GM18498 (cell line): ENCODE data around the gene RTP4.
A peak's percentile ranks its signal among the peaks of the same experiment; 100 is the strongest.
"Not testable (repeated sequence)": the region's sequence is repeated elsewhere in the genome, so short reads cannot be mapped to it uniquely, and the experiment has no call there.

Experiments used
- ATAC-seq: cut with Tn5 transposase; IDR thresholded peaks from one replicate; pipeline ENCODE4 v1.9.1; 2021; ENCODE audit warnings: mild to moderate bottlenecking, moderate library complexity; ENCODE audit not compliant: unreplicated experiment

The RTP4 gene

DNA sequence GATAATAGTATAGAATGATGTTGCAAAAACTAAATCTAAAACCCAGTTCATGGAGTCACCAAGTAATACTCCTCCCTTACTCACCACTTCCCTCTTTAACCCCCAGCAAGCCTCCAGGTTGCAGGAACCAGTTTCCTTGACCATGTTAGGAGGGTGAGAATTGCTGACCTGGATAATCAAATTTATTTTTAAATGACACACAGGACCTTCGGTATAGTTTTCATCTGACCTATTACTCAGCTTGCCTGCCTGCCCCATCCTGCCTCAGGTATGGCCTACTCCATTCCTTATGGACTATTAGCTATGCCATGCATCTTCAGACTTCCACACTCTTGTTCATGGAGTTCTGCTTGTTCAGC is 883 bp downstream of the RTP4 start:
- ATAC-seq: peak; percentile 41

- ATAC-seq: no peak
Measured at GRCh38 chr3:187370051-187370450, 1.9 kb downstream of the RTP4 start.

DNA sequence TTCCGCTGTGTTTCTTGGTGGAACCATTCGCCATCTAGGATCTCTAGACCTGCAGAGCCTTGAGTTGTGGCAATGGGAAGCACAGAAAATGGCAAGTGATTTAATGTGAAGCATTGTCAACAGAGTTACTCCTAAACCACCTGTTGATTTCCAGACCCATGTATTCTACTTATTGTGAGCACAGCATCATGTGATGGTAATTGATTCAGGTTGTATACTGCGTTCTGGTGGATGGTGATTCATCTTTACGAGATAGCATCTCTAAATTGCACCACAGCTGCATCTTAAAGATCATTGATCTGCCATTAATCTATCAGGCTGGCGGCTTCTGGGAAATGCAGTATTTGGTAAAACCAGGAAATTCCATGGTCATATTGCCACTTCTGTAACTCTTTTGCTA is 7.4 kb downstream of the RTP4 start:
- ATAC-seq: no peak

- no peak for ATAC-seq
Measured at GRCh38 chr3:187377842-187378241, 9.7 kb downstream of the RTP4 start.

DNA sequence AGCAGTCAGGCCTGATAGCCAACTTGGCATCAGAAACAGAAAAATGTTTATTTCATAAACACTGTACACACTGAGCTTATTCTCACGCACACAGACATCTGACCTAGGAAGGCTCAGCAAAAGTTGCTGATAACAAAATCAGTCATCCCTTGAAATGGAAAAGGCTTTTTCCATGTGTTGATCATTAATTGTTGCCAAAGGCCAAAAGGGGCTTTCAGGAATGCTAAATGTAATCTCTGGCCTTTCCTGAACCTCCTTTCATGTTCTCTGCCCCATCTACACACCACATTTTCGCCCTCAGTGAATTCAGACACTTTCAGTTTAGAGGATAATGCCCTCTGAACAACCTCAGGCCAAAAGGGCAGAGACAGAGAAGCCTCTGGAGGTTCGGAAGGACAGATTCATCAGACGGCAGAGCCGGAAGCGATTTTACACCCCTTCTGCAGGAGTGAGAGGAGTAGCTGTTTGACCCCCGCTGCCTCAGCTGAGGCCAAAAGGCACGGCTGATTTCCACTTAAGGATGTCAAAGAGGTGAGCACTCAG is 14.5 kb downstream of the RTP4 start:
- no peak for ATAC-seq

GRCh38 chr3:187383246-187383645 is 15.1 kb downstream of the RTP4 start:
- no peak for ATAC-seq

GRCh38 chr3:187385296-187385695 is 17.1 kb downstream of the RTP4 start:
- no peak for ATAC-seq

GRCh38 chr3:187396661-187397060 is 28.5 kb downstream of the RTP4 start:
- no peak for ATAC-seq

DNA sequence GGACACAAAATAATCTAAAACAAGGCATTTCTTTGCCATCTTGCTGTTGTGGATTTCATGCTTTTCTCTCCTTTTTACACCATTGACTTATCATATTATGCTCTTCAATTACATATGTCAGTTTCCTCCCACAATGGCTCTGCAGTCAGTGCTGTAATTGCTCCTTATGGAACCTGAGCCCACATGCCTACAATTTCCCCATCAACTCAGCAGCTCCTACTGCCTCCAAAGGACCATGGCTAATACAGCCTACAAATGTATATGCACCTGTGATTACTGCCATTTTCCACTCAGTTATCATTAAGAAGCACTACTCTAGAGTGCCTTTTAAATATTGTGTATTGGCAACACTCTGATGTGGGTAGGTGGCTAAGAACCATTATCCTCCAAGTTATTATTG is 30.8 kb downstream of the RTP4 start:
- no peak for ATAC-seq

- ATAC-seq: no peak
Measured at GRCh38 chr3:187400756-187401155, 32.6 kb downstream of the RTP4 start.

- no peak for ATAC-seq
Measured at GRCh38 chr3:187401856-187402255, 33.7 kb downstream of the RTP4 start.

- ATAC-seq: no peak
Measured at GRCh38 chr3:187403768-187404288, 35.6 kb downstream of the RTP4 start.

- no peak for ATAC-seq
Measured at GRCh38 chr3:187406927-187407326, 38.7 kb downstream of the RTP4 start.

- ATAC-seq: not testable (repeated sequence)
Measured at GRCh38 chr3:187411991-187412781, 44.0 kb downstream of the RTP4 start.
